ENCODE results near the gene AVL9. TPM values are rescaled to one million over a fixed set of nuclear protein-coding genes. Genes with fewer than 3 reads are reported as not detected.

Gene AVL9
- total and polyA plus RNA-seq, 2 of the 13 experiments (the other 11 are each of a cell fraction or from before 2014, with no cell fraction given), result 29.9 to 48.0 TPM

DNA sequence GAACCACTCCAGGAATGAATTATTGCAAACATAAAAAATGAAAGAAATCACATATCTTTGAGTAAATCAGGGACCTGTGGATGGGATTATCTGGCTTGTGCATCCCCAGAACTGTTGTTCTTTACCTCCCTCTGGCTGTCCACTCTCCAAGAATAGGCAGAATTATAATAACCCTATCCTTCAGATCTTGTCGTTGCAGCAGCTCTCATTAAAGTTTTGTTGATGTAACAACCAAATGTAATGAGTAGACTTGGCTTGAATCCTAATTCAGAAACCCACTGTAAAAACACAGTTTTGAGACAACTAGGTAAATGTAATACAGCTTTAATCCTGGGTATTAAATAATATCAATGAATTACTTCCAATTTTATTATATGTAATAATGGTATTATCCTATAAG, 21.3 kb upstream of the AVL9 start (continued):
- TF ChIP-seq, protein P1, sequence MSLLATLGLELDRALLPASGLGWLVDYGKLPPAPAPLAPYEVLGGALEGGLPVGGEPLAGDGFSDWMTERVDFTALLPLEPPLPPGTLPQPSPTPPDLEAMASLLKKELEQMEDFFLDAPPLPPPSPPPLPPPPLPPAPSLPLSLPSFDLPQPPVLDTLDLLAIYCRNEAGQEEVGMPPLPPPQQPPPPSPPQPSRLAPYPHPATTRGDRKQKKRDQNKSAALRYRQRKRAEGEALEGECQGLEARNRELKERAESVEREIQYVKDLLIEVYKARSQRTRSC (CRISPR knock-in tag; IDR thresholded peaks at IDR 0.05; ENCODE audit: low read depth), result no peak
- TF ChIP-seq MBNL3 (CRISPR knock-in tag; conservative IDR thresholded peaks at IDR 0.05) (no peak), PLSCR1 (CRISPR knock-in tag; IDR thresholded peaks at IDR 0.05; ENCODE audit: borderline replicate concordance) (no peak), RNF219 (CRISPR knock-in tag; IDR thresholded peaks at IDR 0.05) (no peak)

DNA sequence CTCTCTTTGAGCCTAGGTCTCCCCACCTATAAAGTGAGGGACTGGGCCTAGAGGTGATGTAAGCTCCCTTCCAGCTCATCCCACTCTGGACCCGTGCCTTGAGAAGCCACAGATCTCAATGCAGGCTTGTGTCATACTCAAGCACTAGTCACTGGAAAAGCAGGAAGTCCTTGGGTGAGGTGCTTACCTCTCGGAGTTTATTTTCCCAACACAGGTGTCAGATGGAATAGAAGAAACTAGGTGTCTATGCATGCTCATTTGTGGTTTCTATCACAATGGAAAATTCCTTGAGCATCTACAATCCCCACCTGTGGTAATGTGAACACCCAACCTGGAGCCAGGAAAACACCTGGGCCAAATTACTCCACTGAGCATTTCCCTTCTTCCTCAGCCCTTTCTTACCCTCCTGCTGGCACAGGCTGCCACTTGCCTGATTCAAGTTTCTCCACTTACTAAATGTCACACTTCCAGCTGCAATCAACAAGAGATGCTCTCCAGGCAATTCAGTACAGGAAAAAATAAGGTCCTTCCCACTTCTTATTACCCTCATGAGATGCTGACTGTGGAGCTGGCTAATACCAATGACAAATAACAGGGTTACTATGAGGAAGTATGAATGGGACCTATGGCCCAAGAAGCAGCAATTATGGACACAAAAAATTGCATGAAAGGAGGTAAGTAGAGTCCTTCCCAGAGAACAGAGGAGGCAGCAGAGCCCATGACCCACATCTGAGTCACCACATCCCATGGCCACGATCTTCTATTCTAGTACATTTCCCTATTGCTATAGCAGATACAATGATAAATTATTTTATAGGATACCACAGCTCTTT, 18.3 kb upstream of the AVL9 start:
- 0% methylated on average over 3 of the region's 3 CpGs for WGBS (ENCODE audit: low lambda C conversion rate)
- no peaks in the 10 kb centered on the region for H4K20me1 ChIP-seq (ENCODE audit: insufficient read depth, low read length)
- H3K4me1 ChIP-seq (ENCODE audit: insufficient read depth, low read length), result no peaks in the 10 kb centered on the region
- ATAC-seq (no peak), DNase-seq (ENCODE audit: low spot score) (no peak), FAIRE-seq (no peak)
- H3K27me3 ChIP-seq (ENCODE audit: control insufficient read depth in 1 of 2, insufficient read depth in 2 of 2, low read length in 2 of 2), result no peaks in the 10 kb centered on the region
- H3K9ac ChIP-seq (ENCODE audit: insufficient read depth, low read depth, low read length), result no peak overlapping the region
- H2AFZ ChIP-seq (ENCODE audit: low read length), result no peak overlapping the region
- H3K36me3 ChIP-seq (replicated peaks in 1 of 2; ENCODE audit: control insufficient read depth in 1 of 2, insufficient read depth in 2 of 2, low read length in 2 of 2), result no peaks in the 10 kb centered on the region
- H3K9me3 ChIP-seq (ENCODE audit: low read length), result no peaks in the 10 kb centered on the region
- ChIA-PET CTCF (ENCODE audit: low intra/inter-chr PET ratio, low total read pairs) (interaction anchor here (1.2 kb wide), 1 partner anchor 266 kb away, joined by 3 read pairs; no protein-coding TSS in a partner anchor), POLR2A (interaction anchor here (1.0 kb wide), 1 partner anchor 19 kb away, joined by 3 read pairs; the partner anchor contains the start of gene AVL9)
- no peak overlapping the region for H3K27ac ChIP-seq (ENCODE audit: extremely low read length, insufficient read depth, low read length)
- intact Hi-C loops (cut with micrococcal nuclease; ENCODE audit: unreplicated experiment) (no loop called here), in situ Hi-C loops (cut with HindIII; ENCODE audit: extremely low pct_ligation_motif_present, low pct_unique_long_range_greater_than_20kb) (loop anchor here (10.0 kb wide), 1 partner anchor 262 kb away; no protein-coding TSS in a partner anchor)
- no peak overlapping the region for H3K4me2 ChIP-seq (ENCODE audit: low read depth, low read length)
- H3K4me3 ChIP-seq (replicated peaks in 1 of 3; ENCODE audit: insufficient read depth in 1 of 3, low read depth in 2 of 3, low read length in 3 of 3), result no peak overlapping the region
- H3K79me2 ChIP-seq (ENCODE audit: insufficient read depth, low read length), result no peaks in the 10 kb centered on the region
- no TSS peak for BruUV-seq (replicated peaks)
- TF ChIP-seq PHF21A (CRISPR knock-in tag; IDR thresholded peaks at IDR 0.05) (no peak), NFYC (CRISPR knock-in tag; IDR thresholded peaks at IDR 0.05) (no peak), ZBTB14 (CRISPR knock-in tag; IDR thresholded peaks at IDR 0.05) (no peak), CBX5 (CRISPR knock-in tag; IDR thresholded peaks at IDR 0.05; ENCODE audit: borderline replicate concordance) (no peak), EEA1 (CRISPR knock-in tag; IDR thresholded peaks at IDR 0.05; ENCODE audit: borderline replicate concordance) (no peak), ZNF33B (CRISPR knock-in tag; IDR thresholded peaks at IDR 0.05) (no peak), PLSCR1 (CRISPR knock-in tag; IDR thresholded peaks at IDR 0.05; ENCODE audit: borderline replicate concordance) (no peak), KLF13 (CRISPR knock-in tag; IDR thresholded peaks at IDR 0.05) (no peak), BCLAF1 (IDR thresholded peaks at IDR 0.05) (no peak)

Data from HepG2 (cell line).